DOHH2 (cell line): ENCODE data around the gene SMURF2.

Experiments
- H3F3A ChIP-seq: fragments of 200-600 bp; sonication (generic), shearing (Covaris generic); 2 replicates; pipeline ENCODE4 v1.6.0; 2016; ENCODE audit warnings: antibody characterized with exemption, mild to moderate bottlenecking; ENCODE audit not compliant: control insufficient read depth, insufficient read depth
- H3K27ac ChIP-seq: fragments of 200-600 bp; sonication (generic); 2 replicates; pipeline ENCODE4 v1.5.1; 2014; ENCODE audit warnings: low read depth, mild to moderate bottlenecking, low read length, moderate library complexity
- H3K27me3 ChIP-seq: fragments of 200-600 bp; sonication (generic); 2 replicates; pipeline ENCODE4 v1.6.1; 2014; ENCODE audit warnings: mild to moderate bottlenecking, low read length, mixed read lengths; ENCODE audit not compliant: control insufficient read depth
- H3K36me3 ChIP-seq: fragments of 200-600 bp; sonication (generic); 2 replicates; pipeline ENCODE4 v1.6.1; 2014; ENCODE audit warnings: mild to moderate bottlenecking, low read length, moderate library complexity, mixed read lengths; ENCODE audit not compliant: control insufficient read depth
- H3K4me1 ChIP-seq: fragments of 200-600 bp; sonication (generic); 2 replicates; pipeline ENCODE4 v1.6.1; 2014; ENCODE audit warnings: mild to moderate bottlenecking, low read length, mixed read lengths; ENCODE audit not compliant: control insufficient read depth
- H3K4me2 ChIP-seq: fragments of 200-600 bp; sonication (generic); 2 replicates; pipeline ENCODE4 v1.6.0; 2014; ENCODE audit warnings: mild to moderate bottlenecking, low read length, moderate library complexity
- H3K4me3 ChIP-seq: fragments of 200-600 bp; sonication (generic); 2 replicates; pipeline ENCODE4 v1.5.1; 2014; ENCODE audit warnings: mild to moderate bottlenecking, low read length, mixed read lengths
- H3K79me2 ChIP-seq: fragments of 200-600 bp; sonication (generic); 2 replicates; pipeline ENCODE4 v1.6.1; 2014; ENCODE audit warnings: mild to moderate bottlenecking, low read length, mixed read lengths; ENCODE audit not compliant: control insufficient read depth
- H3K9me2 ChIP-seq: fragments of 200-600 bp; sonication (generic); replicated peaks from 2 replicates; pipeline ENCODE4 v1.6.1; 2014; ENCODE audit warnings: mild to moderate bottlenecking, low read length, mixed read lengths; ENCODE audit not compliant: control insufficient read depth
- H3K9me3 ChIP-seq: fragments of 200-600 bp; sonication (generic); 2 replicates; pipeline ENCODE4 v1.6.1; 2014; ENCODE audit warnings: antibody characterized with exemption, low read length, mixed read lengths; ENCODE audit not compliant: control insufficient read depth, insufficient read depth
- H4K20me1 ChIP-seq: fragments of 200-600 bp; sonication (generic); 2 replicates; pipeline ENCODE4 v1.6.0; 2014; ENCODE audit warnings: low read depth, mild to moderate bottlenecking, antibody characterized with exemption, low read length, moderate library complexity; ENCODE audit not compliant: control insufficient read depth, insufficient read depth
- EZH2phosphoT487 ChIP-seq: fragments of 200-600 bp; sonication (generic); IDR thresholded peaks from 2 replicates; pipeline ENCODE4 v1.6.1; 2017; ENCODE audit warnings: borderline replicate concordance, mild to moderate bottlenecking, antibody characterized with exemption, low read length, moderate library complexity, mixed read lengths
- TF ChIP-seq, protein P1 (sequence below): fragments of 200-600 bp; sonication (generic); IDR thresholded peaks from one replicate; pipeline ENCODE4 v1.5.1; 2014; ENCODE audit warnings: antibody characterized with exemption, mild to moderate bottlenecking, low read depth, low read length; ENCODE audit not compliant: poor library complexity, severe bottlenecking

SMURF2 gene

DNA sequence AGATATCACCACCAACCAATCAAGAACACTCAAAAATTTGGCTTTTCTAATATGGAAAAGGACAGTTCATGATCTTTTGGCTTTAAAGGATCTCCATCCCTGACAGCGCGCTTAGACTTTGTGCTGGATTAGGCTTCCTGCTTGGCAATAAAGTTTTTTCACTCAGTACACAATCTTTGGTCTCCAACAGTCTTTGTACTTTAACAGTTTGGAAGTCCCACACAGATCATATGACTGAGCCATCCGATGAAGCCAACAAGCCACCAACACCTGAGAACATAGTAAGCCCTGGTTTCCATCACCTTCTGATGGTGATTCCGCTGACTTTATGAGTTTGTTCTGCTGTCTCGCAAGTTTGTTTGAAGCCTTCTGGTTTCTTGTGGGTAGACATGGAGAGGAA lies 34.3 kb downstream of the SMURF2 start:
- H3K9me3 ChIP-seq, result no peaks in the 10 kb centered on the region
- H3K9me2 ChIP-seq, result no peaks in the 10 kb centered on the region
- H3F3A ChIP-seq, result no peaks in the 10 kb centered on the region
- 0 out of 2 replicates have a peak, but pooled peaks cover 3% of the 10 kb centered on the region for H4K20me1 ChIP-seq
- no peaks in the 10 kb centered on the region for H3K36me3 ChIP-seq
- H3K79me2 ChIP-seq, result peaks cover 67% of the 10 kb centered on the region
- no peak overlapping the region for H3K4me2 ChIP-seq
- no peaks in the 10 kb centered on the region for H3K4me1 ChIP-seq
- no peak overlapping the region for H3K4me3 ChIP-seq
- TF ChIP-seq EZH2phosphoT487, result no peak
- TF ChIP-seq, protein P1, sequence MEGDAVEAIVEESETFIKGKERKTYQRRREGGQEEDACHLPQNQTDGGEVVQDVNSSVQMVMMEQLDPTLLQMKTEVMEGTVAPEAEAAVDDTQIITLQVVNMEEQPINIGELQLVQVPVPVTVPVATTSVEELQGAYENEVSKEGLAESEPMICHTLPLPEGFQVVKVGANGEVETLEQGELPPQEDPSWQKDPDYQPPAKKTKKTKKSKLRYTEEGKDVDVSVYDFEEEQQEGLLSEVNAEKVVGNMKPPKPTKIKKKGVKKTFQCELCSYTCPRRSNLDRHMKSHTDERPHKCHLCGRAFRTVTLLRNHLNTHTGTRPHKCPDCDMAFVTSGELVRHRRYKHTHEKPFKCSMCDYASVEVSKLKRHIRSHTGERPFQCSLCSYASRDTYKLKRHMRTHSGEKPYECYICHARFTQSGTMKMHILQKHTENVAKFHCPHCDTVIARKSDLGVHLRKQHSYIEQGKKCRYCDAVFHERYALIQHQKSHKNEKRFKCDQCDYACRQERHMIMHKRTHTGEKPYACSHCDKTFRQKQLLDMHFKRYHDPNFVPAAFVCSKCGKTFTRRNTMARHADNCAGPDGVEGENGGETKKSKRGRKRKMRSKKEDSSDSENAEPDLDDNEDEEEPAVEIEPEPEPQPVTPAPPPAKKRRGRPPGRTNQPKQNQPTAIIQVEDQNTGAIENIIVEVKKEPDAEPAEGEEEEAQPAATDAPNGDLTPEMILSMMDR, result no peak
- H3K27me3 ChIP-seq, result no peaks in the 10 kb centered on the region
- no peak overlapping the region for H3K27ac ChIP-seq

DNA sequence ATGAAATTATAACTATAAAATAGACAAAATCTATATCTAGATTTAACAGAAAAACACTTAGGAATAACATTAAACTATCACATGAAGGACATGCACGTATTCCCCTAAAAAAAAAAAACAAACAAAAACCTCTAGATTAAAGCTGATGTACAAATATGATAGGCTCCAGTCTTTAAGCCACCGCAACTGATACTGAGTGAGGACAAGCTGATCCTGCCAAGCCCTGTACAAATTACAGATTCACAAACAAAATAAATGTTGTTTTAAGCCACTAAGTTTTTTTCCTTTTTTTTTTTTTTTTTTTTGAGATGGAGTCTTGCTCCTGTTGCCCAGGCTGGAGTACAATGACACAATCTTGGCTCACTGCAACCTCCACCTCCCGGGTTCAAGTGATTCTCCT lies 35.3 kb downstream of the SMURF2 start:
- H3K4me1 ChIP-seq, result no peaks in the 10 kb centered on the region
- TF ChIP-seq, protein P1, result no peak
- TF ChIP-seq EZH2phosphoT487, result no peak
- H3K79me2 ChIP-seq, result peaks cover 63% of the 10 kb centered on the region
- no peaks in the 10 kb centered on the region for H3K9me2 ChIP-seq
- H3K4me3 ChIP-seq, result no peak overlapping the region
- no peak overlapping the region for H3K4me2 ChIP-seq
- H3K27ac ChIP-seq, result no peak overlapping the region
- no peaks in the 10 kb centered on the region for H3K36me3 ChIP-seq
- 0 out of 2 replicates have a peak, but pooled peaks cover 3% of the 10 kb centered on the region for H4K20me1 ChIP-seq
- H3K9me3 ChIP-seq, result no peaks in the 10 kb centered on the region
- no peaks in the 10 kb centered on the region for H3K27me3 ChIP-seq
- no peaks in the 10 kb centered on the region for H3F3A ChIP-seq

DNA sequence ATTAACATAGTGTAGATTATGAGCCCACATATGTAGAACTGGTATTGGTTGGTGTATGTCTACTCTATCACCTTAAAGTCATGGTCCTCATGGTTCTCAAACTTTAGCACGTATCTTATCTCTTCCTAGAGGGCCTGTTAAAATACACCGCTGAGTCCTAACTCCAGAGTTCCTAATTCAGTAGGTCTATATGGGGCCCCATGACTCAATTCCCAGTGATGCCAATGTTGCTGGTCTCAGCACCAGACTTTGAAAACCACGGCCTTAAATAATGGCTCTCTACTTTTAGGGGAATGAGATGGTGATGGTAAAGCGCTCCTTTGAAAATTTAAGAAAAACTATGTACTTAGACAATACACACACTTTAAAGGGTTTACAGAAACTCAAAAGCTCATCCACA lies 36.6 kb downstream of the SMURF2 start:
- H4K20me1 ChIP-seq, result 0 out of 2 replicates have a peak, but pooled peaks cover 3% of the 10 kb centered on the region

More for the DNA sequence above, 36.6 kb downstream of the SMURF2 start:
- Histone ChIP-seq H3K4me2 (no peak overlapping the region), H3K27me3 (no peaks in the 10 kb centered on the region), H3K4me3 (no peak overlapping the region), H3K27ac (no peak overlapping the region), H3K9me2 (no peaks in the 10 kb centered on the region), H3K79me2 (peaks cover 60% of the 10 kb centered on the region), H3K9me3 (no peaks in the 10 kb centered on the region), H3K36me3 (no peaks in the 10 kb centered on the region), H3F3A (no peaks in the 10 kb centered on the region), H3K4me1 (no peaks in the 10 kb centered on the region)
- no peak for TF ChIP-seq EZH2phosphoT487
- TF ChIP-seq, protein P1, result no peak
